Lung (tissue), 12 donors: ENCODE measurements around the gene ZNF391. TPM values are rescaled to one million over a fixed set of nuclear protein-coding genes. Genes with fewer than 3 reads are reported as not detected.
"Not testable (repeated sequence)": the region's sequence is repeated elsewhere in the genome, so short reads cannot be mapped to it uniquely, and the experiment has no call there.

Experiments
- ATAC-seq: fragments of 200-7000 bp; cut with Tn5 transposase; one replicate; pipeline ENCODE4 v1.9.1; 2020; ENCODE audit warnings: moderate number of reproducible peaks; ENCODE audit not compliant: insufficient read depth, low FRiP score
- DNase-seq, 3 donors: peaks; one replicate each; pipeline ENCODE4 v3.0.0-alpha.2; 2013 to 2017
- H3K27ac ChIP-seq, 2 donors: one replicate each; pipeline ENCODE4 v1.5.1; 2013; ENCODE audit warnings: mild to moderate bottlenecking in 2 of 2, moderate library complexity in 2 of 2, control low read depth in 1 of 2, inconsistent platforms in 1 of 2, low read depth in 1 of 2, low read length in 1 of 2
- H3K27me3 ChIP-seq, 3 donors: one replicate each; pipeline ENCODE4 v1.5.1; 2013; ENCODE audit warnings: low read length in 2 of 3; ENCODE audit not compliant: control insufficient read depth in 3 of 3, insufficient read depth in 3 of 3
- H3K36me3 ChIP-seq, 4 donors: one replicate each; pipeline ENCODE4 v1.5.1; 2013; ENCODE audit warnings: low read length in 4 of 4, mild to moderate bottlenecking in 1 of 4, moderate library complexity in 1 of 4; ENCODE audit not compliant: control insufficient read depth in 4 of 4, insufficient read depth in 4 of 4
- H3K4me1 ChIP-seq, 5 donors: one replicate each; pipeline ENCODE4 v1.5.1; 2013; ENCODE audit warnings: low read length in 5 of 5, mild to moderate bottlenecking in 2 of 5, moderate library complexity in 1 of 5; ENCODE audit not compliant: control insufficient read depth in 5 of 5, insufficient read depth in 5 of 5
- H3K4me3 ChIP-seq: one replicate; pipeline ENCODE4 v1.5.1; 2013; ENCODE audit warnings: mild to moderate bottlenecking, control low read depth, moderate library complexity
- H3K9ac ChIP-seq, 2 donors: one replicate each; pipeline ENCODE4 v1.5.1; 2013; ENCODE audit warnings: low read length in 2 of 2, control low read depth in 1 of 2; ENCODE audit not compliant: insufficient read depth in 1 of 2
- H3K9me3 ChIP-seq, 4 donors: one replicate each; pipeline ENCODE4 v1.5.1; 2013; ENCODE audit warnings: low read length in 3 of 4, mild to moderate bottlenecking in 1 of 4, moderate library complexity in 1 of 4; ENCODE audit not compliant: control insufficient read depth in 4 of 4, insufficient read depth in 3 of 4
- CTCF ChIP-seq: IDR thresholded peaks from 2 replicates; pipeline ENCODE4 v1.5.1; 2012; ENCODE audit warnings: mild to moderate bottlenecking; ENCODE audit errors: control extremely low read depth, extremely low read depth
- WGBS, 2 donors: extraction: QIAGEN DNeasy Blood & Tissue Kit; methylation state at CpG; one replicate each; pipeline ENCODE4 v1.1.7; 2013; 5-methylcytosine and 5-hydroxymethylcytosine counted together
- polyA plus RNA-seq, 2 donors: library from polyadenylated mRNA; stranded (reverse); fragments of 200-250 nt; gene quantifications; one replicate each; pipeline ENCODE4 v1.2.1, GENCODE V29; 2013
- total RNA-seq, 2 donors: library from RNA; depleted of rRNA in 1 of 2; stranded (reverse); fragments of >200 nt in 1 of 2; gene quantifications; one replicate each; pipeline ENCODE4 v1.2.1, GENCODE V29; 2014 to 2021
- donor health status: control.
- donor health status: control.
- donor health status: Bipolar disorder and iron deficiency.
- donor health status: healthy.
- donor health status: DM: yes; HTN: yes; CAD: no.

ZNF391 gene
- total and polyA plus RNA-seq, 4 donors = 1.5 to 5.3 (median 2.9) TPM

GRCh38 chr6:27422651-27423332, 34.2 kb downstream of the ZNF391 start:
- TF ChIP-seq CTCF = no peak
- H3K4me3 ChIP-seq = no peak overlapping the region

GRCh38 chr6:27424851-27425250, 36.3 kb downstream of the ZNF391 start:
- not testable (repeated sequence) for DNase-seq, H3K27me3 ChIP-seq, H3K9me3 ChIP-seq, H3K9ac ChIP-seq, H3K36me3 ChIP-seq, H3K4me3 ChIP-seq, ATAC-seq, H3K27ac ChIP-seq, H3K4me1 ChIP-seq
- 85 to 86% methylated on average over 29 to 36 of the region's 36 CpGs for WGBS, 2 donors

More at GRCh38 chr6:27422651-27423332, 34.2 kb downstream of the ZNF391 start:
- Histone ChIP-seq H3K36me3 (peaks cover 0 to 1% (median 0%) of the 10 kb centered on the region in 4 donors), H3K27ac (no peak overlapping the region), H3K9ac (peak overlapping the region in 1 of 2 donors; percentile 58), H3K4me1 (no peaks in the 10 kb centered on the region), H3K9me3 (peaks cover 0 to 8% (median 1%) of the 10 kb centered on the region in 4 donors), H3K27me3 (peaks cover 0 to 2% (median 0%) of the 10 kb centered on the region in 3 donors)
- ATAC-seq = no peak
- WGBS, 2 donors = 60 to 63% methylated on average over 32 of the region's 32 CpGs
- DNase-seq = peak; percentile 29 to 50 (median 41)

- ATAC-seq = no peak
- Histone ChIP-seq H3K4me3 (no peak overlapping the region), H3K4me1 (no peaks in the 10 kb centered on the region), H3K27ac (no peak overlapping the region), H3K36me3 (no peaks in the 10 kb centered on the region), H3K9ac (no peak overlapping the region), H3K9me3 (peaks cover 0 to 8% (median 1%) of the 10 kb centered on the region in 4 donors), H3K27me3 (no peaks in the 10 kb centered on the region)
- no peak for DNase-seq
- 84 to 86% methylated on average over 4 of the region's 4 CpGs for WGBS, 2 donors
- no peak for TF ChIP-seq CTCF
Observed at GRCh38 chr6:27426045-27426620, 37.6 kb downstream of the ZNF391 start.

- H3K9me3 ChIP-seq = peaks cover 0 to 2% (median 1%) of the 10 kb centered on the region in 4 donors
- ATAC-seq = no peak
- no peaks in the 10 kb centered on the region for H3K27me3 ChIP-seq
- no peak for TF ChIP-seq CTCF
- H3K27ac ChIP-seq = no peak overlapping the region
- no peak overlapping the region for H3K4me3 ChIP-seq
- DNase-seq = no peak
- 87 to 89% methylated on average over 4 of the region's 4 CpGs for WGBS, 2 donors
- H3K36me3 ChIP-seq = no peaks in the 10 kb centered on the region
- H3K4me1 ChIP-seq = no peaks in the 10 kb centered on the region
- H3K9ac ChIP-seq = no peak overlapping the region
Observed at GRCh38 chr6:27428502-27428901, 39.9 kb downstream of the ZNF391 start.
